ENCODE measurements around the gene GAB2.

- TF ChIP-seq POLR2A (IDR thresholded peaks at IDR 0.05) (no peak), CTCF (IDR thresholded peaks at IDR 0.05) (no peak)
These were observed 197.1 kb downstream of the GAB2 start for GRCh38 chr11:78220218-78221157.

Data from tibial nerve (tissue), 3 donors.